Tibial nerve (tissue), 4 donors: ENCODE measurements around the gene CC2D2B. TPM values are rescaled to one million over a fixed set of nuclear protein-coding genes. Genes with fewer than 3 reads are reported as not detected.
"Not testable (repeated sequence)": the region's sequence is repeated elsewhere in the genome, so short reads cannot be mapped to it uniquely, and the experiment has no call there.

Experiments
- DNase-seq, 2 donors: peaks; one replicate each; pipeline ENCODE4 v3.0.0-alpha.2; 2019; ENCODE audit warnings: low spot score in 2 of 2
- H3K27ac ChIP-seq, 4 donors: fragments of 200-600 bp; sonication (generic) in 3 of 4; one replicate each; pipeline ENCODE4 v1.5.1; 2017 to 2019; ENCODE audit warnings: mild to moderate bottlenecking in 1 of 4
- H3K27me3 ChIP-seq, 2 donors: fragments of 200-600 bp; sonication (generic) in 1 of 2; one replicate each; pipeline versions ENCODE4 v1.5.1 to v1.6.0; 2017 to 2019
- H3K36me3 ChIP-seq, 3 donors: fragments of 200-600 bp; sonication (generic); one replicate each; pipeline ENCODE4 v1.5.1; 2018 to 2019
- H3K4me1 ChIP-seq, 4 donors: fragments of 200-600 bp; sonication (generic) in 3 of 4; one replicate each; pipeline ENCODE4 v1.5.1; 2017 to 2019
- H3K4me3 ChIP-seq, 4 donors: fragments of 200-600 bp; sonication (generic) in 3 of 4; one replicate each; pipeline ENCODE4 v1.5.1; 2017 to 2019; ENCODE audit warnings: mild to moderate bottlenecking in 1 of 4, moderate library complexity in 1 of 4
- H3K9me3 ChIP-seq, 4 donors: fragments of 200-600 bp; sonication (generic) in 3 of 4; one replicate each; pipeline ENCODE4 v1.5.1; 2017 to 2019
- EP300 ChIP-seq, 2 donors: sonication (generic); formaldehyde crosslinking; IDR thresholded peaks; one replicate each; pipeline ENCODE4 v1.6.1; 2017; ENCODE audit warnings: antibody characterized with exemption in 2 of 2, mild to moderate bottlenecking in 1 of 2
- POLR2A ChIP-seq, 2 donors: fragments of 450-650 bp; IDR thresholded peaks; one replicate each; pipeline ENCODE4 v1.6.1; 2017; ENCODE audit warnings: antibody characterized with exemption in 2 of 2, mild to moderate bottlenecking in 2 of 2, moderate library complexity in 2 of 2
- WGBS, 2 donors: methylation state at CpG; one replicate each; pipeline ENCODE4 v1.1.5; 2018; 5-methylcytosine and 5-hydroxymethylcytosine counted together
- total RNA-seq, 4 donors: library from RNA; depleted of rRNA; stranded (reverse); fragments of >200 nt; gene quantifications; one replicate each; pipeline ENCODE4 v1.1.0, GENCODE V29; 2016
- TF ChIP-seq, protein P1 (sequence below), 5 experiments: fragments of 200-600 bp in 3 of 5; fragments of 450-650 bp in 2 of 5; sonication (generic) in 3 of 5; IDR thresholded peaks; one replicate each; pipeline ENCODE4 v1.5.1; 2016 to 2019; ENCODE audit warnings: antibody characterized with exemption in 5 of 5, mild to moderate bottlenecking in 3 of 5, moderate library complexity in 2 of 5

The CC2D2B gene
- total RNA-seq, 4 donors from 2014 or later: 1.1 to 23.7 (median 1.8) TPM; not detected in 1

GRCh38 chr10:95988702-95989101 is 80.9 kb downstream of the CC2D2B start:
- Histone ChIP-seq H3K4me3 (no peak overlapping the region), H3K27ac (no peak overlapping the region), H3K4me1 (no peaks in the 10 kb centered on the region), H3K36me3 (no peaks in the 10 kb centered on the region), H3K9me3 (no peaks in the 10 kb centered on the region), H3K27me3 (no peaks in the 10 kb centered on the region)
- TF ChIP-seq EP300 (IDR thresholded peaks at IDR 0.05) (no peak), POLR2A (IDR thresholded peaks at IDR 0.05) (no peak)
- TF ChIP-seq, protein P1, sequence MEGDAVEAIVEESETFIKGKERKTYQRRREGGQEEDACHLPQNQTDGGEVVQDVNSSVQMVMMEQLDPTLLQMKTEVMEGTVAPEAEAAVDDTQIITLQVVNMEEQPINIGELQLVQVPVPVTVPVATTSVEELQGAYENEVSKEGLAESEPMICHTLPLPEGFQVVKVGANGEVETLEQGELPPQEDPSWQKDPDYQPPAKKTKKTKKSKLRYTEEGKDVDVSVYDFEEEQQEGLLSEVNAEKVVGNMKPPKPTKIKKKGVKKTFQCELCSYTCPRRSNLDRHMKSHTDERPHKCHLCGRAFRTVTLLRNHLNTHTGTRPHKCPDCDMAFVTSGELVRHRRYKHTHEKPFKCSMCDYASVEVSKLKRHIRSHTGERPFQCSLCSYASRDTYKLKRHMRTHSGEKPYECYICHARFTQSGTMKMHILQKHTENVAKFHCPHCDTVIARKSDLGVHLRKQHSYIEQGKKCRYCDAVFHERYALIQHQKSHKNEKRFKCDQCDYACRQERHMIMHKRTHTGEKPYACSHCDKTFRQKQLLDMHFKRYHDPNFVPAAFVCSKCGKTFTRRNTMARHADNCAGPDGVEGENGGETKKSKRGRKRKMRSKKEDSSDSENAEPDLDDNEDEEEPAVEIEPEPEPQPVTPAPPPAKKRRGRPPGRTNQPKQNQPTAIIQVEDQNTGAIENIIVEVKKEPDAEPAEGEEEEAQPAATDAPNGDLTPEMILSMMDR (IDR thresholded peaks at IDR 0.05): no peak
- DNase-seq: no peak
- 88 to 91% methylated on average over 3 of the region's 3 CpGs for WGBS, 2 donors

DNA sequence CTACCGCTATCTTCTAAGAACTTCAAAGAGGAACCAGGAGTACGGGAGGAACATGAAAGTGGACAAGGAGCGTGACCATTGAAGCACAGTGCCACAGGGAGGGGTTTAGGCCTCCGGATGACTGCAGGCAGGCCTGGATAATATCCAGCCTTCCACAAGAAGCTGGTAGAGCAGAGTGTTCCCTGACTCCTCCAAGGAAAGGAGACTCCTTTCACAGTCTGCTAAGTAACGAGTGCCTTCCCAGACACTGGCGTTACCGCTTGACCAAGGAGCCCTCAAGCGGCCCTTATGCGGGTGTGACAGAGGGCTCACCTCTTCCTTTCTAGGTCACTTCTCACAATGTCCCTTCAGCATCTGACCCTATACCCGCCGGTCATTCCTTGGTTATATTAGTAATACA is 86.6 kb downstream of the CC2D2B start:
- H3K9me3 ChIP-seq, H3K4me1 ChIP-seq, H3K36me3 ChIP-seq, H3K27me3 ChIP-seq, H3K27ac ChIP-seq, DNase-seq, H3K4me3 ChIP-seq: not testable (repeated sequence)
- WGBS, 2 donors: 85 to 96% methylated on average over 11 of the region's 11 CpGs

- DNase-seq: no peak
- Histone ChIP-seq H3K27ac (no peak overlapping the region), H3K9me3 (no peaks in the 10 kb centered on the region), H3K4me3 (no peak overlapping the region), H3K36me3 (no peaks in the 10 kb centered on the region), H3K27me3 (no peaks in the 10 kb centered on the region), H3K4me1 (no peaks in the 10 kb centered on the region)
- 50 to 60% methylated on average over 1 of the region's 1 CpG for WGBS, 2 donors
- TF ChIP-seq EP300 (IDR thresholded peaks at IDR 0.05) (no peak), POLR2A (IDR thresholded peaks at IDR 0.05) (no peak)
- TF ChIP-seq, protein P1 (IDR thresholded peaks at IDR 0.05): no peak
These were observed 90.5 kb downstream of the CC2D2B start for GRCh38 chr10:95998255-95998784.

GRCh38 chr10:96013956-96014355 is 106.2 kb downstream of the CC2D2B start:
- peaks cover 0 to 5% (median 0%) of the 10 kb centered on the region in 4 donors for H3K4me1 ChIP-seq
- no peaks in the 10 kb centered on the region for H3K36me3 ChIP-seq
- no peak for DNase-seq
- 80 to 85% methylated on average over 2 of the region's 2 CpGs for whole genome bisulfite sequencing, 2 donors
- H3K27me3 ChIP-seq: no peaks in the 10 kb centered on the region
- no peak overlapping the region for H3K4me3 ChIP-seq
- H3K9me3 ChIP-seq: no peaks in the 10 kb centered on the region
- no peak overlapping the region for H3K27ac ChIP-seq
- TF ChIP-seq, protein P1 (IDR thresholded peaks at IDR 0.05): no peak
- TF ChIP-seq POLR2A (IDR thresholded peaks at IDR 0.05) (no peak), EP300 (IDR thresholded peaks at IDR 0.05) (no peak)

- H3K36me3 ChIP-seq: no peaks in the 10 kb centered on the region
- H3K4me3 ChIP-seq: no peak overlapping the region
- no peak overlapping the region for H3K27ac ChIP-seq
- 85 to 91% methylated on average over 2 of the region's 2 CpGs for WGBS, 2 donors
- no peak for DNase-seq
- peaks cover 0 to 5% (median 0%) of the 10 kb centered on the region in 4 donors for H3K4me1 ChIP-seq
- TF ChIP-seq, protein P1 (IDR thresholded peaks at IDR 0.05): no peak
- TF ChIP-seq POLR2A (IDR thresholded peaks at IDR 0.05) (no peak), EP300 (IDR thresholded peaks at IDR 0.05) (no peak)
- no peaks in the 10 kb centered on the region for H3K9me3 ChIP-seq
- H3K27me3 ChIP-seq: no peaks in the 10 kb centered on the region
These were observed 106.8 kb downstream of the CC2D2B start for GRCh38 chr10:96014473-96015102.
